Gastrocnemius medialis (tissue), 4 donors: Measurements from ENCODE around the gene CDKN2B-AS1. TPM values are rescaled to one million over a fixed set of nuclear protein-coding genes. Genes with fewer than 3 reads are reported as not detected.

Experiments used
- ATAC-seq, 2 donors: fragments of 150-250 bp; one replicate each; pipeline ENCODE4 v1.9.1; 2016
- DNase-seq, 2 donors: peaks; one replicate each; pipeline ENCODE4 v3.0.0-alpha.2; 2019
- H3K27ac ChIP-seq, 4 donors: fragments of 200-600 bp; sonication (generic); 1 replicate in 1 of 4; 2 replicates in 3 of 4; pipeline ENCODE4 v1.5.1; 2016 to 2018; ENCODE audit warnings: mild to moderate bottlenecking in 2 of 4, moderate library complexity in 1 of 4
- H3K27me3 ChIP-seq, 3 donors: fragments of 200-600 bp; sonication (generic) in 2 of 3; 1 replicate in 1 of 3; 2 replicates in 2 of 3; pipeline versions ENCODE4 v1.5.1 to v1.6.0; 2016 to 2019; ENCODE audit warnings: mild to moderate bottlenecking in 1 of 3, moderate library complexity in 1 of 3
- H3K36me3 ChIP-seq, 2 donors: fragments of 200-600 bp; sonication (generic) in 1 of 2; one replicate each; pipeline ENCODE4 v1.5.1; 2017 to 2018
- H3K4me1 ChIP-seq, 2 donors: fragments of 200-600 bp; sonication (generic) in 1 of 2; one replicate each; pipeline ENCODE4 v1.5.1; 2016 to 2017; ENCODE audit warnings: mild to moderate bottlenecking in 2 of 2
- H3K4me3 ChIP-seq, 4 donors: fragments of 200-600 bp; sonication (generic) in 3 of 4; 1 replicate in 1 of 4; 2 replicates in 3 of 4; pipeline ENCODE4 v1.5.1; 2016 to 2019; ENCODE audit warnings: mild to moderate bottlenecking in 2 of 4
- H3K9me3 ChIP-seq, 3 donors: fragments of 200-600 bp; sonication (generic) in 2 of 3; 1 replicate in 1 of 3; 2 replicates in 2 of 3; pipeline ENCODE4 v1.5.1; 2016 to 2019
- POLR2A ChIP-seq, 2 donors: fragments of 450-650 bp; IDR thresholded peaks; one replicate each; pipeline ENCODE4 v1.6.1; 2017; ENCODE audit warnings: antibody characterized with exemption in 2 of 2, mild to moderate bottlenecking in 2 of 2, moderate library complexity in 2 of 2
- in situ Hi-C, 4 donors: fragments of 200-750 bp; cut with MboI; loops; one replicate each; pipeline versions ENCODE4 v1.15.0 to v1.8.0; 2017; ENCODE audit warnings: low sequenced_read_pairs in 4 of 4
- intact Hi-C: fragments of 100-400 bp; cut with DNase I; formaldehyde crosslinking; loops from one replicate; pipeline ENCODE4 v1.15.1; 2023; ENCODE audit warnings: low total_unique reads
- total RNA-seq, 4 donors: library from RNA; depleted of rRNA; stranded (reverse); fragments of >200 nt; gene quantifications; one replicate each; pipeline versions ENCODE4 v1.1.0 to v1.2.3, GENCODE V29; 2016
- TF ChIP-seq, protein P1 (sequence below), 5 experiments: fragments of 450-650 bp in 3 of 5; fragments of 200-600 bp in 2 of 5; sonication (generic) in 2 of 5; IDR thresholded peaks in 4 of 5; conservative IDR thresholded peaks in 1 of 5; 1 replicate in 4 of 5; 2 replicates in 1 of 5; pipeline ENCODE4 v1.5.1; 2016 to 2019; ENCODE audit warnings: antibody characterized with exemption in 5 of 5, mild to moderate bottlenecking in 3 of 5, moderate library complexity in 3 of 5

CDKN2B-AS1 gene
- total RNA-seq, 4 donors from 2014 or later = 0.46 TPM; not detected in 3

DNA sequence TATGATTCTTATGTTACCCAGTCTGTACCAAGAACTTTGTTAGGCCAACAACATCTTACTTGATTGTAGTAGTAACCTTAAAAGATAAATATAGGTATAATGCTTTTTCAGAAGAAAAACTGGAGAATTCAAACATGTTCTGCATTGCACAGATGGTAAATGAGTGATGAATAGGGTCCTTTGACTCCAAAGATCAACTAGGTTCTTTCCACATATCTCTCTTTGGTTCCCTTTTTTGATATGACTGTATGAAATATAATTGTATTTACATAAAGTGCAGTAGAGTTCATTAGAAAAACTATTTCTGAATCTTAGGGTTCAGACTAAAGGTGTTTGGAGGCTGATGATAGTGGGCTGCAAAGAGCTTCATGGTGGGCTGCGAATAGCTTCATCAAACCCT lies 165.0 kb downstream of the CDKN2B-AS1 start:
- intact Hi-C loops = no loop called here
- no peak overlapping the region for H3K27ac ChIP-seq
- no peak overlapping the region for H3K4me3 ChIP-seq
- TF ChIP-seq, protein P1, sequence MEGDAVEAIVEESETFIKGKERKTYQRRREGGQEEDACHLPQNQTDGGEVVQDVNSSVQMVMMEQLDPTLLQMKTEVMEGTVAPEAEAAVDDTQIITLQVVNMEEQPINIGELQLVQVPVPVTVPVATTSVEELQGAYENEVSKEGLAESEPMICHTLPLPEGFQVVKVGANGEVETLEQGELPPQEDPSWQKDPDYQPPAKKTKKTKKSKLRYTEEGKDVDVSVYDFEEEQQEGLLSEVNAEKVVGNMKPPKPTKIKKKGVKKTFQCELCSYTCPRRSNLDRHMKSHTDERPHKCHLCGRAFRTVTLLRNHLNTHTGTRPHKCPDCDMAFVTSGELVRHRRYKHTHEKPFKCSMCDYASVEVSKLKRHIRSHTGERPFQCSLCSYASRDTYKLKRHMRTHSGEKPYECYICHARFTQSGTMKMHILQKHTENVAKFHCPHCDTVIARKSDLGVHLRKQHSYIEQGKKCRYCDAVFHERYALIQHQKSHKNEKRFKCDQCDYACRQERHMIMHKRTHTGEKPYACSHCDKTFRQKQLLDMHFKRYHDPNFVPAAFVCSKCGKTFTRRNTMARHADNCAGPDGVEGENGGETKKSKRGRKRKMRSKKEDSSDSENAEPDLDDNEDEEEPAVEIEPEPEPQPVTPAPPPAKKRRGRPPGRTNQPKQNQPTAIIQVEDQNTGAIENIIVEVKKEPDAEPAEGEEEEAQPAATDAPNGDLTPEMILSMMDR (IDR thresholded peaks at IDR 0.05 in 4 of 5, conservative IDR thresholded peaks at IDR 0.05 in 1 of 5) = no peak
- no peak for TF ChIP-seq POLR2A (IDR thresholded peaks at IDR 0.05)
- DNase-seq (no peak), ATAC-seq (no peak)
- H3K36me3 ChIP-seq = no peaks in the 10 kb centered on the region
- peaks cover 0 to 8% of the 10 kb centered on the region in 2 donors for H3K4me1 ChIP-seq
- no peaks in the 10 kb centered on the region for H3K27me3 ChIP-seq
- H3K9me3 ChIP-seq = no peaks in the 10 kb centered on the region
- in situ Hi-C loops = no loop called here

DNA sequence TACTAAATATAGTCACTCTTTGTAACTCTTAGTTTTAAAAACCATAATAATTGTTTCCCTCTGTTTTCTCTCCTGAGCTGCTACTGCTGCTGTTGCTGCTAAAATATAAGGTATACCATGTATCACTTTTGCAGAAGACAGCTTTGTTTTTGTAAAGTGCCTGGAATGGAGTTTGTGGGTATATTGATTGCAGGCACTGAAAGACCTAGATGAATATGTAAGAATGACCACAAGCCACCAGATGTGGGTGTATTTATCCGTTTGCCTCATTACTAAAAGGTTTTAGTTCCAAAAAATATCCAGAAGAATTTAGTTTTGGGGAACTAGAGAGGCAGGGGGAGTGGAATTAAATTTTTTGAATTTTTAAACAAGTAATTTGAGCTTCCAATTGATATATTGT lies 165.6 kb downstream of the CDKN2B-AS1 start:
- no peak for ATAC-seq
- Histone ChIP-seq H3K4me3 (no peak overlapping the region), H3K36me3 (no peaks in the 10 kb centered on the region), H3K9me3 (no peaks in the 10 kb centered on the region), H3K27ac (no peak overlapping the region), H3K4me1 (peaks cover 0 to 8% of the 10 kb centered on the region in 2 donors), H3K27me3 (no peaks in the 10 kb centered on the region)
- in situ Hi-C loops = no loop called here
- DNase-seq = no peak
- intact Hi-C loops = no loop called here
- TF ChIP-seq, protein P1 (IDR thresholded peaks at IDR 0.05 in 4 of 5, conservative IDR thresholded peaks at IDR 0.05 in 1 of 5) = no peak
- TF ChIP-seq POLR2A (IDR thresholded peaks at IDR 0.05) = no peak

DNA sequence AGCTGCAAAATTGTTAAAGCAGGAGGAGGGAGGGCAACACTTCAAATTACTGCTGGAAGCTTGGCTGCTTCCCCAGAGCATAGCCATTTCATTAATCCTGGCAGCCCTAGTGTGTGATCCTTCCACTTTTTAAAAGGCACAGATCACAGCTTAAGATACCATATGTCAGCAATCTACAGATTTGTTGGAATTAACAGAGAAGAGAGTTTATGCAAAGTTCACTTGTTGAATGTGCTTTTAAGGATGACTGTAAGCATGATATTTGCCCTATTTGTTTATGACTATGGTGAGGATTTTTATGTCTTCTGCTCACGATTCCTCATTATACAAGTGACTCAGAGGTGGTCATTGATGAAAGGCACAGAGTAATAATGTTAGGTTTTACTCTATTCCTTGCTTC lies 170.6 kb downstream of the CDKN2B-AS1 start:
- Histone ChIP-seq H3K36me3 (no peaks in the 10 kb centered on the region), H3K27me3 (no peaks in the 10 kb centered on the region), H3K9me3 (no peaks in the 10 kb centered on the region), H3K4me3 (no peak overlapping the region), H3K27ac (no peak overlapping the region), H3K4me1 (no peaks in the 10 kb centered on the region)
- no peak for DNase-seq
- intact Hi-C loops = no loop called here
- in situ Hi-C loops = no loop called here
- TF ChIP-seq POLR2A (IDR thresholded peaks at IDR 0.05) = no peak
- TF ChIP-seq, protein P1 (IDR thresholded peaks at IDR 0.05 in 4 of 5, conservative IDR thresholded peaks at IDR 0.05 in 1 of 5) = no peak
- ATAC-seq = no peak

DNA sequence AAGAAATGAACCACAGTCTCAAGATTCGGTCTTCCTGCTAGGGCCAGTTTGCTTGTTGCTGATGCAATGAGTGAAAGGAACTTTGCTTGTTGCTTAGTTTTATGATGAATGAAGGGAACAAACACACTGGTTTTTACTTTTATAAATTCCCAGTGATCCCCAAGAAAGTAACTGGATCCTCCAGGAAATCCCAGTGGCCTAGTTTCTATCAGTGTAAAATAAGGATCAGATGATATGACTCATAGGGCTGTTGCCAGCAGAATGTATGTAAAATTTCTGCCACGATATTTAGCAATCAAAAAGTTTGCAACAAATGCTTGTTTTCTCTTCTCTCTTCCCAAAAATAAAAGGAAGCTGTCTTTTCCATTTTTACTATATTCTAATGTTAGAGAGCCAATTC lies 174.7 kb downstream of the CDKN2B-AS1 start:
- Histone ChIP-seq H3K9me3 (no peaks in the 10 kb centered on the region), H3K4me3 (no peak overlapping the region), H3K36me3 (no peaks in the 10 kb centered on the region), H3K27me3 (no peaks in the 10 kb centered on the region), H3K27ac (no peak overlapping the region), H3K4me1 (no peaks in the 10 kb centered on the region)
- intact Hi-C loops = no loop called here
- TF ChIP-seq, protein P1 (IDR thresholded peaks at IDR 0.05 in 4 of 5, conservative IDR thresholded peaks at IDR 0.05 in 1 of 5) = no peak
- no peak for TF ChIP-seq POLR2A (IDR thresholded peaks at IDR 0.05)
- in situ Hi-C loops = no loop called here
- ATAC-seq (no peak), DNase-seq (no peak)
